Right ventricle myocardium inferior (tissue), 1 donor: ENCODE data around the gene NUDT4. TPM values are rescaled to one million over a fixed set of nuclear protein-coding genes. Genes with fewer than 3 reads are reported as not detected.
A peak's percentile ranks its signal among the peaks of the same experiment; 100 is the strongest.
"Not testable (repeated sequence)": the region's sequence is repeated elsewhere in the genome, so short reads cannot be mapped to it uniquely, and the experiment has no call there.

Experiments used
- ATAC-seq: fragments of 200-7000 bp; cut with Tn5 transposase; one replicate; pipeline ENCODE4 v1.9.1; 2020; ENCODE audit warnings: mild to moderate bottlenecking, moderate library complexity
- DNase-seq: peaks from one replicate; pipeline ENCODE4 v3.0.0; 2021; ENCODE audit errors: missing footprints
- intact Hi-C: fragments of 100-400 bp; cut with DNase I; formaldehyde crosslinking; loops from one replicate; pipeline ENCODE4 v1.11.0; 2022
- total RNA-seq: library from RNA; stranded (reverse); fragmentation: NEBNext Ultra II Directional; extraction: Animal tissue kit (Norgen Biotek cat#: 25700); gene quantifications from one replicate; pipeline ENCODE4 v1.2.1, GENCODE V29; 2021
- donor health status: DM: no; HTN: yes; CAD: no; lungs with severe emphysema.

The NUDT4 gene
- total RNA-seq, 1 donor from 2014 or later, result 445 TPM

DNA sequence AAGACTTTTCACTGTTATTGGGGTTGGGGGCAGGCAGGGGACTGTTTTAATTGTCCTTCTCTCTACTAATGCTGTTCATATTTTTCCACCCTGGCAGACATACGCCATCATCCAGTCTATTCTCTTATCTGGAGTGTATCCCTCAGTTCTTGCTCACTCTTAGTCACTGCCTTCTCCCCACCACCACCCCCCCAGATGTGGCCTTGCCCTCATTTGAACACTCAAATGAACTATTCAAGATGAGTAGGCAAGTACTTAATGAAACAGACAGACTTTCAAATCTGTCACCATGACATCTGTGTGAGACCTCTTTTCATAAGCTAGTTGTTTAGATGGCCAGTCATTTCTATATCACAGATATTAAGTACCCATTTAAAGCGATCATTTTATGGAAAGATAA is 10.1 kb downstream of the NUDT4 start:
- no peak for DNase-seq
- intact Hi-C loops, result loop anchor here (10.0 kb wide), 1 partner anchor 463 kb away; the partner anchor contains the start of gene EEA1
- ATAC-seq, result peak; percentile 35

DNA sequence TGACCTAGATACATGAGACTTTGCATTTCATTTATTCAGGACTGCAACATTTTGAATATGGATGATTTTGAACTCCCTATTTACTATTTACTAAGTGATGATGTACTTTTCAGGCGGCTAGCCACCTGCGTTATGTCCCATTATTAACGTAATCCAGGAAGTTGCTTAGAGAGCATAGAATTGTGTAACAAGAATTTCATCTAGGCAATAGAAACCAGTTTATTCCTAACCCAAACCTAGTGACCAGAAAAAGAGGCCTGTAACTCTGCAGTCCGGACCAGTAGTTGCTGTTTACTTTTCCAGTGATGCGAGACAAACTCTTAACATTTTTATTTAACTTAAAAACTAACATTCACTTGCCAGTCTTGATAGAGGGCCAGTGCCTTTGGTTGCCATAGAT is 12.3 kb downstream of the NUDT4 start:
- intact Hi-C loops, result no loop called here

DNA sequence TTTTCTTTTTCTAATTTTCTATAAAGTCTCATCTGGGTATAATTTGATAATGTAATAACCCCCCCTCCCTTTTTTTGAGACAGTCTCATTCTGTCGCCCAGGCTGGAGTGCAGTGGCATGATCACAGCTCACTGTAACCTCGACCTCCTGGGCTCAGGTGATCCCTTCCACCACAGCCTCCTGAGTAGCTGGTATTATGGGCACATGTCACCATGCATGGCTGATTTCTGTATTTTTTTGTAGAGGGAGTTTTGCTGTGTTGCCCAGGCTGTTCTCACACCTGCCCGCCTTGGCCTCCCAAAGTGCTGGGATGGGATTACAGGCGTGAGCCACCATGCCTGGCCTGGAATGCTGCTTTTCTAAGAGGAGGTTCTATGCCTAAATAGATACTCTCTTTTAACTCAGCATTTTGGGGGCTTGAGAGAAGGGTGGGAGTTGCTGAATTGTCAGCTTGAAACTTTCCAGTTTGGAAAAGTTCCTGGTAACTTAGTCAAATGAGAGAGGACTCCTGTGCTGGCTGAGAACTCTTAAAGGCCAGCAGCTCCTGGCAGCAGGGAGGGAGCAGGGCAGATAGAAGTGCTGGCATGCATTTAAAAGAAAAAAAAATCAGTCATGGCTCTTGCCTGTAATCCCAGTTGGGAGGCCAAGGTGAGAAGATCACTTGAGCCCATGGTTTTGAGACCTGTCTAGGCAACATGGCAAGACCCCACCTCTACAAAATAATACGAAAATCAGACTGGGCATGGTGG is 13.0 kb downstream of the NUDT4 start:
- DNase-seq, result no peak
- intact Hi-C loops, result no loop called here
- peak; percentile 9 for ATAC-seq

More for the DNA sequence above, 12.3 kb downstream of the NUDT4 start:
- DNase-seq, result no peak
- no peak for ATAC-seq

DNA sequence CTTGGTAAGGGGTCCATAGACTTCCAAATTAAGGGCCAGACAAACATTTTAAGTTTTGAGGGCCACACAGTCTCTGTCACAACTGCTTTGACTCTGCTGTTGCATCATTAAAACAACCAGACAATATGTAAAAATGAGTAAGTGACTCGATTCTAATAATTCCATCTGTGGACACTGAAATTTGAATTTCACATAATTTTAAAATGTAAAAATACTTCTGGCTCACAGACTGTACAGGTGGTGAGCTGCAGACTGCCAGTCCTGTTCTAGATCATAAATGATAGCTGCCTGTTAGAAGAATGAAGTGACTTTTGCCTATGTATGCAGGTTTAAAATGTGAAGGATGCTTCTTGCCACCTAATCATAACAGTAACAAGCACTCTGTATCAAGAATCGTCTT is 15.7 kb downstream of the NUDT4 start:
- DNase-seq (no peak), ATAC-seq (no peak)
- intact Hi-C loops, result no loop called here

DNA sequence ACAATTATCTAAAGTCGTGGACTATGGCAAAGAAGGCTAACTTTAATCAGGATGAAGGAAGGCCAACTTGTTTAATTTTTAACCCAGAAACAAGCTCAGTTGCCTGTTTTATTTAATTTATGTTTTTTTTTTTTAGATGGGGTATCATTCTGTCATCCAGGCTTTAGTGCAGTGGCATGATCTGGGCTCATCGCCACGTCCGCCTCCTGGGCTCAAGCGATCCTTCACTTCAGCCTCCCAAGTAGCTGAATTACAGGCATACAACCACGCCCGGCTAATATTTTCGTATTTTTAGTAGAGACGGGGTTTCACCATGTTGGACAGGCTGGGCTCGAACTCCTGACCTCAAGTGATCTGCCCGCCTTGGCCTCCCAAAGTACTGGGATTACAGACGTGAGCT is 19.7 kb downstream of the NUDT4 start:
- DNase-seq, result no peak
- no peak for ATAC-seq
- intact Hi-C loops, result loop anchor here (5.0 kb wide), 1 partner anchor 410 kb away; no protein-coding TSS in a partner anchor

DNA sequence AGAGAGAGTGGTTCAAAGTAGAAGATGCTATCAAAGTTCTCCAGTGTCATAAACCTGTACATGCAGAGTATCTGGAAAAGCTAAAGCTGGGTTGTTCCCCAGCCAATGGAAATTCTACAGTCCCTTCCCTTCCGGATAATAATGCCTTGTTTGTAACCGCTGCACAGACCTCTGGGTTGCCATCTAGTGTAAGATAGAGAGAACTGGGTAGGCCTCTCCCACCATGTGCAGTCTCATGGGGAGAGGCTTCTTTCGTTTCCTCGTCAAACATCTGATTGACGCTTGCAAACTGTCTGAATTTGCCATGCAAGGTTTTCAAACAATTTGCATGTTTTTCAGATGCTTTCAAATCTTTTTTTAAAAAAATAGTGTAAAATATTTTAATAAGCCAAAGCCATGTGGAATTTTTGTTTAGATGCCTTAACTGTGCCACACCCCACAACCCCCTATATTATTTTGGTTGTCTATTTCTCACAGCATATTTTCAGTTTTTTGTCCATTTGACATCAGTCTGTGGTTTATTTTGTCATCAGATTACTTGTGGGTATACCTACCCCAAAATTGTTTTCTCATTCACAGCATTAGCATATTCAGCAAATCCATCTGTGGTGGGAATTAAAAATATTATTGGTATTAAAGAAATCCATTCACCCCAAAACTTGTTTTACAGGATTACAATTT is 21.6 kb downstream of the NUDT4 start:
- intact Hi-C loops, result loop anchor here (5.0 kb wide), 1 partner anchor 412 kb away; no protein-coding TSS in a partner anchor
- ATAC-seq, result peak; percentile 89
- DNase-seq, result not testable (repeated sequence)

DNA sequence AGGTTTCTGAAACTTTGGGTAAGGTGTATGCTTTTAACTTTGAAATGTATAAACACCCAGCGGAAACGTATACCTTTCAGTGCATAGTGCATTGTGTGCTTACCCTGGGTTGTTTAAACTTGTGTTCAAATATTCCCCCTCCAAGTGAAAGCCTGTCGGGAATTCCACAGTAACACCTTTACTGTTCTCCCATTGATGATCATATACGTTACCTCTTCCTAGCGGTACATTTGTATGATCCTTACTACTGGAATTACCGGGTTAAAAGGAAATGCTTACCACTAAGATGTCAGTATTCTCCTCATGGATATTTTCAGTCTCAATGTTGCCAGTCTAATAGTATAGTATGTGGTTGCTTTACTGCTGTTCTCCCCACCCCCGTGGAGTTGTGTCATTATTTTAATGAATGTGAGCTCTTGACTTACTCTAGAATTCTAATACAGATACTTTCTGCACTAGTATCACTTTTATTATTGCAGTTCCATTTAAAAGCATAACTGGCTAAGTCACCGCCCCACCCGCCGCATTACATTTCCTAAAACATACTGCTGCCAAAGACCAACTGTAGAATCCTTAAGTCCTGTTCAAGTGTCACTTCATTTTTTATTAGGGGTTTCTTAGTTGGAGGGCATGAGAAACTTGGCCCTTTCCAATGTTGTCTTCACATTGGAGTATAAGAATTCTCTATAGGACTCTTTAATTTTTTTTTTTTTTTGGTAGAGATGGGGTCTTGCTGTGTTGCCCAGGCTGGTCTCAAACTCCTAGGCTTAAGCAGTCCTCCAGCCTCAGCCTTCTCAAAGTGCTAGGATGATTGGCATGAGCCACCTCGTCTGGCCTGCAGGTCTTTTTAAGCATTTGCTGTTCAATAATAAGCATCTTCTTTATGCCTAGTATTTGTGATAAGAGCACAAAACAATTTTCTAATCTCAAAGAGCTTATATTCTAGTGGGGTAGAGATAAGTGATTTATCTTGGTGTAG is 24.9 kb downstream of the NUDT4 start:
- ATAC-seq (no peak), DNase-seq (no peak)
- intact Hi-C loops, result no loop called here

DNA sequence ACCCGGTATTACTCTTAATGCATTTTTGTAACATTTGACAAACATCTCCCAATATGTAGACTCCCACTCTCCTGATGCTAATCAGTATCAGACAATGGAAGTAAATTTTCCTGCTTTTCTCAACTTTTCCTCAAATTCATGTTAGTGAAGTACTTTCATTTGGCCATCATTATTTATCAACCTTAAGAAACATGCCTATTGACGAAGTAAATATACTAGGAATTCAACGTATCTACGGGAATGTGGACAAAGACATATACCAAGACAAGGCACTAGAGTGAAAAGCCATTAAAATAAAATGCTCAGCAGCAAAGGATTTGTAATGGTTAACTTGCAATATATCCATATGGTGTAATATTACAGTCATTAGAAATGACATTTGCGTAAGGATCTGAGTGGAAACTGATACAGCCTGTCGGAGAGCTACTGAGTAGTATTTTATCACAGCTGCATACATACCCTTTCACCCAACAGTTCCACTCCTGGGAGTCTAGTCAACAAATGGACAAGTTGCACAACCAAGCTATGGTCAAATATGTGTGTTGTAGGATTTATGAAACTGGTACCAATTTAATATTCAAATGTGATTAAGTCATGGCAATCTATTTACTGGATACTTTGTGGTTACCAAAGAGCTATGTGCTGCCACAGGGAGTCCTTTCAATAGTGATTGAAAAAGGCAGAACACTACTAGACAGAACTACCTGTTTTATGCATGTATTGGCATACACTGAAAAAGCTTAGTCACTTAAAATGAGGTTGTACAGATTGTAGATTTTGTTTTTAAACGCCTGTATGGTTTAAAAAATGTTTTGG is 26.5 kb downstream of the NUDT4 start:
- ATAC-seq (peak; percentile 29), DNase-seq (no peak)
- intact Hi-C loops, result no loop called here

DNA sequence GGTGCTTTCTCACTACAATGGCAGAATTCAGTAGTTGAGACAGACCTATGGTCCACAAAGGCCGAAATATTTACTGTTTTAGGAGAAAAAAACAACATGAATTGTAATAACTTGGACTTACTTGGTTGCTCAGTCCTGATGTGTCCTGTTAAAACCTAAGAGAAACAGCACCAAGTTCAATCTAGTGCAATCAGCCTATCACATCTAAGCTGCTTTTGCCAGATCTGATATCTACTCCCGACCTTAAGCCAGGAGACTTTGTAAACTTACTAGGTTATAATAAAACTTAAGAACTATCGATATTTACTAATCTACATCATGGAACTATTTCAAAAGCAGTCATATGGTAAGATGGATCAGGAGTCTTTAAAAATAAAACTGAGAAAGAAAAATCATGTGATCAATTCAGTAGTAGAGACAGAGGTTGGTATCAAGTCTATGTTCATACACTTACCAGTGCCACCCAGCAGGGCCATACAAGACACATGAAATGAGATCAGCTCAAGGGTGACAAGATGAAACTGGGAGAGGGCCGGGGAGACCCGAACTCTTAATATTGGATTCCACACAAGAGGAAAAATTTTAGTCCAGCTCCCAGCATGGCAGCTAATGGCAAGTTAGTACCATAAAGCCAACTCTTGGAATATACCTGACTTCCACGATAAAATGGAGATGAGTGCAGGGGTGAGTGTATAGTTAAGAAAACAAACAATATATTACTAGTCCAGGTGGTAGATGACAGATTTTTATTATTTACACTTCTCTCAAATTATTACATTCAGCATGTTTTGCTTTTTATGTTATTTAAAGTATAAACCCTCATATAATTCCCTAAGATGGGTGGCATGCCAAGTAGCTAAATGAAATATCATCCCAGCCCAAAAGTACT is 27.5 kb downstream of the NUDT4 start:
- intact Hi-C loops, result no loop called here
- peak; percentile 15 for ATAC-seq
- DNase-seq, result no peak

DNA sequence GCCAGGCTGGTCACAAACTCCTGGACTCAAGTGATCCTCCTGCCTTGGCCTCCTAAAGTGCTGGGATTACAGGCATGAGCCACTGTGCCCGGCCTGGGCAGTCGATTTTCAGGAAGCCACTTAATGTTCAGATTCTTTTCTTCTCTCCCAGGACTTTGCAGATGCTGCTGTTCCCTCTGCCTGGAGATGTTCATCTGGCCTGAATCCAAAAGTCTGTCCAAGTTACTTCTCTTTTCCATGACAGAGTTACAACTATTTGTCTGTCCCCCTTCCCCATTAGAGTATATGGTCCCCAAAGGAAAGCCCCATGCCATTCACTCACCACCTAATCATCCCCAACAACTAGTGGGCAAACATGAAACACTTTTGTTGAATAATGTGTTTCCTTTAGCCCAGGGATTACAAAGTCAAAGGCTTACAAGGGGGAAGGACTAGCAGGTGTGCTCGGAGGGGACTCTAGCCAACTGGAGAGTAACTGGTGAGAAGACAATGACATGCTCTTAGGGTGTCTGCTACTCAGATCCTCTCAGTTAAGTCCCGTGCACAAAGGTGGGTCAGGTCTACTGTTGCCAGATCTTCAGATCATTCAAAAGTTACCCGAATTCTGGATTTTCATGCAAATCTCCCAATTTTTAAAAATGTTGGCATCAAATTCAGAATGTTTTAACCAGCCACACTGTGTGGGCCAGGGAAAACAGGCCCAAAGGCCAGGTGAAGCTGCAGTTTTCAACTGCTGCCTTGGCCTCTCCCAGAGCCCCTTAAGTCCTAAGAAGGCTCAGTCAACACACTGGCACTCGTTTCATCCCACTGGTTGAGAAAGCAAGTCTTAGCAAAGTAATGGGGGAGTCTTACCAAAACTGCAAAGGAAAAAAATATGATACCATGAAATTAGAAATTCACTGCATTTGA is 29.6 kb downstream of the NUDT4 start:
- peak; percentile 9 for ATAC-seq
- intact Hi-C loops, result no loop called here
- no peak for DNase-seq

DNA sequence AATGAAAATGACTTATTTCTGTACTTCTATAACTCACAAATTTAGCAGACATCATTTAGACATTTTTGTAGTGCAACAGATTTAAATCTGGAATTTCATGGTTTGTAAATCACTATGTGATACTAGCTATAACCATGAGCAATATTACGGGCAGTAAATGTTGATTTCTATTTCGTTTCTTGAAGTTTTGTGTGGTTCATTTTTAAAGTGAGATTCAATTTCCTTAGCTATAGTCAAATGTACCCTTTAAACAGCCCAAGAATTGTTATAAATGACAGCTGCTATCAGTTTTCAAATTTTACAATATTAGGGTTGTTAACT is 30.2 kb downstream of the NUDT4 start:
- intact Hi-C loops, result no loop called here

DNA sequence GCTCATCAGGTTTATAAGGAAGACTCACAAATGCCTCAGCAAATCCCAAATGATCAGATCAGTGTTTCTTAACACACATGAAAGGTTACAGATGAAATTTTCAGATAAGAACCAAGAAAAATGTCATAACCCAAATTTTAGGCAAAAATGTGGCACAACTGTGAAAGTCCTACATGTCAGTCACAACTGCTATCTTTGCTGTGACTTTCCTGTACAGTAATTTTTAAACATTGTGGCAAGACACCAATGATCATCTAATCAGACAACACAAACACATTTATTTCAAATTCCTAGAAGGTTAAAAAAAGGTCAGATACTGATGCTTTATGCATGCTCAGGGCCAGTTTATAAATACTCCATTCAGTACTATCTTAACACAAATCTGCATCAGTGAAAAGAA is 31.1 kb downstream of the NUDT4 start:
- no peak for DNase-seq
- intact Hi-C loops, result no loop called here
- ATAC-seq, result no peak

More for the DNA sequence above, 30.2 kb downstream of the NUDT4 start:
- DNase-seq (no peak), ATAC-seq (no peak)

DNA sequence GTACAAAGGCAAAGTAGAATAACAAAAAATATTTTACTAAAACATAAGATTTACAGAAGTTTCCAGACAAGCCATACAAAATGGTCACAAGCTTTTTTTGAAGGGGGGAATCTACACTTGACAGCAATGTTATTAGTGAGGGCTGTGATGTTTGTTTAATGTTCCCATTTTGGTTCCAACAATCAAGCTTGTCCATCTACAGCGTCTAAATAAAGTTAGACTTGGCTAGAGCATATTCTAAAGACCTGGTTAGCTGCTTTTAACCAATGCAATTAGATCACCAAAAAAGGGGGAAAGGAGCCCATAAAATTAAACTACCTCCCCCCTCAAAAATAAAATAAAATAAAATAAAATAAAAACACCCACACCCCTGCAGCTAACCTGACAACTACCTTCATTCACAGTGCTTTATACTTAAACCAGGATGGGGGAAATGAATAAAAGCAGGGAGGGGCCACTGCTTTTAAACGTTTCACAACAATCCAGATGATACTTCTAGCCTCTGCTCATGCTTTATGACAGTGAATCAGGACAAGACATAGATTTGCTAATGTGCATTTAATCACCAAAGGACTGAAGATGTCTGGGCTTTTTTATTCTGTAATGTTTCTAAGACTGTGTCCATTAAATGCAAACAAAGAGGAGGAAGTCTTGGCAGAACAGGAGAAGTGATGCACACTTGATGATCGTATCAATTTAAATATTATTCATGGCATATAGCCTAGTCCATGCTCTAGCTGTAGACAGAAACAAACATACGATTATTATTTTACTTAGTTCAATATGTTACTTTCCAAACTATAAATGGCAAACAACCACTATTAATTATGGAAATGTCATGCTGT is 31.8 kb downstream of the NUDT4 start:
- DNase-seq, ATAC-seq, intact Hi-C loops: not testable (repeated sequence)

DNA sequence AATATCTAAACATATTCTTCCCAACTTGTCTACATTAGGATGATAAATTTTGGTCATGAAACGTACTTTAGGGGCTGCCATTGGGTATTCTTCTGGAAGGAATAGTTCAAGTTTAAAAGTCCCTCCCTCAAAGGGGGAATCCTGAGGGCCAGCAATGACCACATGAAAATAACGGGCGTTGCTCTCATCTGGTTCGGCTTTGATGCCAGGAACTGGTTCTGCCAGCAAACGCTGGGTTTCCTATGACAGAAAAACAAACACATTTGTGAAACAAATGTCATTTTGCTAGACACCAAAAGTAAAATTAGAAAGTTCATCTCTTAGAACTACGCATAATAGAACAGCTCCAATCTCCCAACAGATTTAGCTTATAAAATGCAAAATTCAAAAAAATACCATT is 33.3 kb downstream of the NUDT4 start:
- intact Hi-C loops, DNase-seq, ATAC-seq: not testable (repeated sequence)

DNA sequence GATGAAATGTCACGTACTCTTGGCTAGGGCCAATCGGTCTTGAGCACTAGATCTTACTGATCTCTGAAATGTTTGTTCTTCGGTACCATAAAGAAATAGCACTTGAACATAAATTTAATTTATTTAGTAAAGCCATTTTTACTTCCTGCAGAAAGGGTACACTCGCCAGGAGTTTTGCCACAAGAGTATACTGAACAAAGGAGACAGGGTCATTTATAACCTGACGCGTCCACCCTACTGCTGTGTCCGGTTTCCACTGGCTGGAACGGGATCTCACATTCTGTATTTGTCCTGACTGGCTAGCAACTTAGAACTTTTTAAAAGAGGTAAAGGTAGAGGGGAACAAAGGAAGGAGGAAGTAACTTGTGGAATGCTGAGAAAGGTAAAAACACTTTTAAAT is 34.7 kb downstream of the NUDT4 start:
- intact Hi-C loops, DNase-seq, ATAC-seq: not testable (repeated sequence)

DNA sequence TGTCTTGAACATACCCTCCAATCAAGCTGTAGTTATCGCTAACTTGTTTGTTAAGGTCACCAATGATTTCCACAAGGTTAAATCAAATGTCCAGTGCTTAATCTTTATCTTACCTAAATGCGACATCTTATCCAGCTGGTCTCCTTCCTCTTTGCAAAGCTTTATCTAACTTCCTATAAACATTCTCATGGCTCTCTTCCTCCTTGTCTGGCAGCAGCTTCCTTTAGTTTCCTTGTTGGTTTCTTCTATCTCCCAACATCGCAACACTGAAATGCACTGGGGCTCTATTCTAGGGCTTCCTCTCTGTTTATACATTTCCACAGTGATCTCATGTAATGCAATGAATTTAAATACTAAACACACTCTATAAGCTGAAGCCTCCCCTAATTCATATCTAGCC is 35.3 kb downstream of the NUDT4 start:
- ATAC-seq (no peak), DNase-seq (no peak)
- intact Hi-C loops, result no loop called here
